DND-41 (cell line): ENCODE results near the gene ESYT3.

ENCODE experiments used
- ATAC-seq: fragments of 200-7000 bp; cut with Tn5 transposase; 3 replicates; pipeline ENCODE4 v1.9.1; 2021; ENCODE audit warnings: low read depth; ENCODE audit not compliant: insufficient read depth
- DNase-seq: peaks from one replicate; pipeline ENCODE4 v3.0.0-alpha.2; 2020
- H2AFZ ChIP-seq: 2 replicates; pipeline ENCODE4 v1.6.0; 2012; ENCODE audit warnings: low read depth, low read length
- H3K27ac ChIP-seq: 2 replicates; pipeline ENCODE4 v1.5.1; 2012; ENCODE audit warnings: low read length, inconsistent platforms
- H3K27me3 ChIP-seq: fragments of 200-600 bp; sonication (generic); 2 replicates; pipeline ENCODE4 v1.6.0; 2012; ENCODE audit warnings: low read length, mild to moderate bottlenecking, inconsistent platforms; ENCODE audit not compliant: insufficient read depth, poor library complexity
- H3K36me3 ChIP-seq: 2 replicates; pipeline ENCODE4 v1.5.1; 2012; ENCODE audit warnings: low read length, inconsistent platforms; ENCODE audit not compliant: insufficient read depth
- H3K4me1 ChIP-seq: 2 replicates; pipeline ENCODE4 v1.5.1; 2012; ENCODE audit warnings: mild to moderate bottlenecking, low read length; ENCODE audit not compliant: insufficient read depth
- H3K4me2 ChIP-seq: 2 replicates; pipeline ENCODE4 v1.6.0; 2012; ENCODE audit warnings: mild to moderate bottlenecking, moderate library complexity, low read length, inconsistent platforms; ENCODE audit not compliant: insufficient read depth
- H3K4me3 ChIP-seq, 2 experiments: fragments of 200-600 bp in 1 of 2; shearing (Covaris generic) in 1 of 2; 2 replicates each; pipeline ENCODE4 v1.5.1; 2012 to 2016; ENCODE audit warnings: inconsistent platforms in 2 of 2, low read length in 2 of 2, mild to moderate bottlenecking in 2 of 2, low read depth in 1 of 2, moderate library complexity in 1 of 2
- H3K79me2 ChIP-seq: 2 replicates; pipeline ENCODE4 v1.6.0; 2012; ENCODE audit warnings: low read length, inconsistent platforms; ENCODE audit not compliant: insufficient read depth
- H3K9ac ChIP-seq: 2 replicates; pipeline ENCODE4 v1.6.0; 2012; ENCODE audit warnings: low read depth, mild to moderate bottlenecking, inconsistent platforms, low read length, moderate library complexity
- H3K9me3 ChIP-seq: 2 replicates; pipeline ENCODE4 v1.5.1; 2012; ENCODE audit warnings: low read length, moderate library complexity, mild to moderate bottlenecking, inconsistent platforms; ENCODE audit not compliant: insufficient read depth, severe bottlenecking
- H4K20me1 ChIP-seq: 2 replicates; pipeline ENCODE4 v1.6.0; 2012; ENCODE audit warnings: low read length; ENCODE audit not compliant: insufficient read depth
- EZH2 ChIP-seq: IDR thresholded peaks from 3 replicates; pipeline ENCODE4 v1.6.1; 2012; ENCODE audit warnings: borderline replicate concordance, low read depth, mild to moderate bottlenecking, moderate library complexity, low read length, inconsistent platforms; ENCODE audit not compliant: severe bottlenecking
- TF ChIP-seq, protein P1 (sequence below): IDR thresholded peaks from 2 replicates; pipeline ENCODE4 v1.5.1; 2012; ENCODE audit warnings: borderline replicate concordance, low read length, moderate library complexity, mild to moderate bottlenecking; ENCODE audit not compliant: poor library complexity, severe bottlenecking; ENCODE audit errors: extremely low read depth

The ESYT3 gene

DNA sequence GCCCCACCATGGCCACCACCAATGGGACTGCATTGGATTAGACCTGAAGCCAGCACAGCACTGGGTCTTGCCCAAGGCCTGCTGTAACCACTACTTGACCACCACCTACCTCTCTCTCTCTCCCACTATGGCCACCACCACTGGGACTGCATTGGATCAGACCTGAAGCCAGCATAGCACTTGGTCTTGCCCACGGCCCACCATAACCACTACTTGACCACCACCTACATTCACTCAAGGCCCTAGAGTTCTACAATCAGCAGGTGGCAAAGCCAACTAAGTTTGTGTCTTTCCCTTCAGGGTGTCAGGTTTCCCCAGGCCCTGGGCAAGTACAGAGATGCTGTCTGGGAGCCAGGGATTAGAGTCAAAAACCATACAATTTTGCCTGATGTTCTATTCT lies 57.6 kb downstream of the ESYT3 start:
- H3K4me1 ChIP-seq = no peaks in the 10 kb centered on the region
- no peak overlapping the region for H3K27ac ChIP-seq
- TF ChIP-seq, protein P1, sequence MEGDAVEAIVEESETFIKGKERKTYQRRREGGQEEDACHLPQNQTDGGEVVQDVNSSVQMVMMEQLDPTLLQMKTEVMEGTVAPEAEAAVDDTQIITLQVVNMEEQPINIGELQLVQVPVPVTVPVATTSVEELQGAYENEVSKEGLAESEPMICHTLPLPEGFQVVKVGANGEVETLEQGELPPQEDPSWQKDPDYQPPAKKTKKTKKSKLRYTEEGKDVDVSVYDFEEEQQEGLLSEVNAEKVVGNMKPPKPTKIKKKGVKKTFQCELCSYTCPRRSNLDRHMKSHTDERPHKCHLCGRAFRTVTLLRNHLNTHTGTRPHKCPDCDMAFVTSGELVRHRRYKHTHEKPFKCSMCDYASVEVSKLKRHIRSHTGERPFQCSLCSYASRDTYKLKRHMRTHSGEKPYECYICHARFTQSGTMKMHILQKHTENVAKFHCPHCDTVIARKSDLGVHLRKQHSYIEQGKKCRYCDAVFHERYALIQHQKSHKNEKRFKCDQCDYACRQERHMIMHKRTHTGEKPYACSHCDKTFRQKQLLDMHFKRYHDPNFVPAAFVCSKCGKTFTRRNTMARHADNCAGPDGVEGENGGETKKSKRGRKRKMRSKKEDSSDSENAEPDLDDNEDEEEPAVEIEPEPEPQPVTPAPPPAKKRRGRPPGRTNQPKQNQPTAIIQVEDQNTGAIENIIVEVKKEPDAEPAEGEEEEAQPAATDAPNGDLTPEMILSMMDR = no peak
- no peak for TF ChIP-seq EZH2
- no peak overlapping the region for H3K4me2 ChIP-seq
- no peak overlapping the region for H2AFZ ChIP-seq
- H3K9me3 ChIP-seq = peaks cover 12% of the 10 kb centered on the region
- no peak overlapping the region for H3K4me3 ChIP-seq
- H3K36me3 ChIP-seq = peaks cover 21% of the 10 kb centered on the region
- no peaks in the 10 kb centered on the region for H4K20me1 ChIP-seq
- ATAC-seq (no peak), DNase-seq (no peak)
- H3K79me2 ChIP-seq = no peaks in the 10 kb centered on the region
- no peak overlapping the region for H3K9ac ChIP-seq
- H3K27me3 ChIP-seq = no peaks in the 10 kb centered on the region

DNA sequence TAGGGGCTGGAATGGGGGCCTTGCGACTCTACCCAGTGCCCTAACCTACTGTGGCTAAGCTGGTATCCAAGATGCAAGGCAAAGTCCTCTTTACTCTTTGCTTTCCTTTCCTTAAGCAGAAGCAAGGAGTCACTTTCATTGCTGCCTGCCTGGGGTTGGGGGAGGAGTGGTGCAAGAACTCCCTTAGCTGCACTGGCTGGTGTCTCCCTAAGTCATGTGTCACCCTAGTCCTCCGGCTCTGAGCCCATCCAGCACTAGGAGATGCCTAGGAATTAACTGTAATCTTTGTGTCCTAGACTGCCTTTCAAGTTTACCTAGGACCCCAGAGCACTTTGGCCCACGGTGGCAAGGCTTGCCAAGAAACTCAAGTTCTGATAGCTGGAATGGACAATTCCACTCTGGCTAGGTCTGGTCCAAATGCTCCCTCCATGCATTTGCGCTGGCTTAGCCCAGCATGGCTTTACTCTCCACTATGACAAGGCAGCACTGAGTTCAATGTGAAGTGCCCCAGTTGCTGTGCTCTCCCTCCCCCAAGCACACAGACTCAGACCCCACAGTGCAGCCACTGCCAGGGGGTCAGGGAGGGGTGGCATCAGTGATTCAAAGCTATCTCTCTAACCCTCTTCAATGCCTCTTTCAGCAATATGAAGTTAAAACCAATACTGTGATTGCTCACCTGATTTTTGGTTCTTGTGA lies 58.7 kb downstream of the ESYT3 start:
- DNase-seq (no peak), ATAC-seq (no peak)
- Histone ChIP-seq H3K36me3 (peaks cover 21% of the 10 kb centered on the region), H3K27me3 (no peaks in the 10 kb centered on the region), H3K9me3 (peaks cover 4% of the 10 kb centered on the region), H3K4me1 (no peaks in the 10 kb centered on the region), H3K9ac (no peak overlapping the region), H3K4me3 (no peak overlapping the region), H2AFZ (no peak overlapping the region), H4K20me1 (no peaks in the 10 kb centered on the region), H3K27ac (no peak overlapping the region), H3K79me2 (no peaks in the 10 kb centered on the region), H3K4me2 (no peak overlapping the region)
- no peak for TF ChIP-seq EZH2
- TF ChIP-seq, protein P1 = no peak

DNA sequence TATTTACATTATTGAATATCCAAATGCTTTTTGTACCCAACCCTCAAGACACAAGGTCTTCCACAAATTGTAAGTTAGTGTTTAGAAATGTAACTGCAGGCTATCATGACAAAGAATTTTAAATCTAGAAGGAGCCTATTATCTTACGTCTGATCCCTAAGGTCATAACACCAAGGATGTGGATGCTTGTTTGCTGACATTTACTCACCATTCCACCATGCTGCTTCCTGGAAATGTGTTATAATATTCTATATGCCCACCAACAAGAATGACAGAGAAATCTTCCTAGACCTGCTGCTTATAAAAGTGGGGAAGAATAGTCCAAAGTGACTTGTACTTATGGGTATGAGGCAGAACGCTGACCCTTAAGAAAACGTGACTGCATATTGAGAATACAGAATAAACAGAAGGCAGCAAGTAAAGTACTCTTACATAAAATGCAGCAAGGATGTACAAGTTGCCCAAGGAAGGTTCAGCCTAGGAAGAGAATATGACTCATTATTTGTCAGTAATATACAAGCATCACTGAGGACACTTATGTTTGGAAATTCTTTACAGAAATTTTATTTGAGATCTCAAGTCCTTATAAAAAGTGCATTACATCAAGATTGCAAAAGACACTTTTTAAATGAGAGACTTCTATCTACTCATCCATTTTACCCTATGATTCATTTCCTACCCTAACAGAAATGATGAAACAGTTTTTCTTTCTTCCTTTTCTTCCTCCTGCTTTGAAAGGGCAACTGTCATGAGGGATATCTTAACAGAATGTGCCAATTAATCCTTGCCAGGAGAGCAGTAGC lies 59.6 kb downstream of the ESYT3 start:
- H3K9me3 ChIP-seq = peaks cover 1% of the 10 kb centered on the region
- H3K27me3 ChIP-seq = no peaks in the 10 kb centered on the region
- no peak overlapping the region for H2AFZ ChIP-seq
- no peak overlapping the region for H3K9ac ChIP-seq
- no peak for TF ChIP-seq EZH2
- TF ChIP-seq, protein P1 = no peak
- H3K4me1 ChIP-seq = no peaks in the 10 kb centered on the region
- DNase-seq = no peak
- H3K79me2 ChIP-seq = no peaks in the 10 kb centered on the region
- H3K4me2 ChIP-seq = no peak overlapping the region
- no peak overlapping the region for H3K4me3 ChIP-seq
- H3K27ac ChIP-seq = no peak overlapping the region
- H4K20me1 ChIP-seq = no peaks in the 10 kb centered on the region
- no peak for ATAC-seq
- H3K36me3 ChIP-seq = peaks cover 21% of the 10 kb centered on the region
